Ishikawa (cell line): ENCODE measurements around the gene PTPN1.

ENCODE experiments used
- CEBPB ChIP-seq: IDR thresholded peaks from 2 replicates; pipeline ENCODE4 v1.6.1; 2012
- CREB1 ChIP-seq: IDR thresholded peaks from 2 replicates; pipeline ENCODE4 v1.6.1; 2012; ENCODE audit warnings: low read depth
- EGR1 ChIP-seq: IDR thresholded peaks from 2 replicates; pipeline ENCODE4 v1.6.1; 2012
- EP300 ChIP-seq: IDR thresholded peaks from 2 replicates; pipeline ENCODE4 v1.6.1; 2012; ENCODE audit warnings: borderline replicate concordance
- FOXM1 ChIP-seq: IDR thresholded peaks from 2 replicates; pipeline ENCODE4 v1.6.1; 2012; ENCODE audit warnings: low read depth, borderline replicate concordance
- MAX ChIP-seq: IDR thresholded peaks from 2 replicates; pipeline ENCODE4 v1.6.1; 2012
- NFIC ChIP-seq: IDR thresholded peaks from 2 replicates; pipeline ENCODE4 v1.6.1; 2012
- RAD21 ChIP-seq: IDR thresholded peaks from 2 replicates; pipeline ENCODE4 v1.6.1; 2012; ENCODE audit warnings: low read depth
- REST ChIP-seq: IDR thresholded peaks from 2 replicates; pipeline ENCODE4 v1.6.1; 2012; ENCODE audit warnings: low read depth, mild to moderate bottlenecking
- TAF1 ChIP-seq: IDR thresholded peaks from 2 replicates; pipeline ENCODE4 v1.6.1; 2012; ENCODE audit warnings: low read depth, mild to moderate bottlenecking
- TCF12 ChIP-seq: IDR thresholded peaks from 2 replicates; pipeline ENCODE4 v1.6.1; 2012; ENCODE audit warnings: low read depth
- TEAD4 ChIP-seq: IDR thresholded peaks from 2 replicates; pipeline ENCODE4 v1.6.1; 2012
- USF1 ChIP-seq: IDR thresholded peaks from 2 replicates; pipeline ENCODE4 v1.6.1; 2012
- YY1 ChIP-seq: IDR thresholded peaks from 2 replicates; pipeline ENCODE4 v1.6.1; 2012; ENCODE audit warnings: low read depth
- ZBTB7A ChIP-seq: IDR thresholded peaks from 2 replicates; pipeline ENCODE4 v1.6.1; 2012; ENCODE audit warnings: low read depth

Gene PTPN1

GRCh38 chr20:50470264-50470858, 39.8 kb upstream of the PTPN1 start:
- TF ChIP-seq EGR1 (no peak), MAX (no peak), FOXM1 (no peak), YY1 (no peak)

GRCh38 chr20:50471231-50471630, 39.0 kb upstream of the PTPN1 start:
- no peak for TF ChIP-seq TCF12
- TF ChIP-seq YY1, result no peak
- no peak for TF ChIP-seq REST
- TF ChIP-seq EP300, result no peak
- TF ChIP-seq CEBPB, result no peak
- no peak for TF ChIP-seq USF1
- TF ChIP-seq RAD21, result no peak
- no peak for TF ChIP-seq TAF1
- no peak for TF ChIP-seq EGR1
- no peak for TF ChIP-seq TEAD4
- TF ChIP-seq CREB1, result no peak
- TF ChIP-seq FOXM1, result no peak
- TF ChIP-seq MAX, result no peak
- no peak for TF ChIP-seq ZBTB7A
- TF ChIP-seq NFIC, result no peak

GRCh38 chr20:50472693-50473664, 37.2 kb upstream of the PTPN1 start:
- no peak for TF ChIP-seq TCF12
- peak; percentile 72 for TF ChIP-seq REST

- TF ChIP-seq CEBPB, result peak; percentile 86
These were observed 35.8 kb upstream of the PTPN1 start for GRCh38 chr20:50474356-50474755.

- TF ChIP-seq TAF1, result no peak
- TF ChIP-seq MAX, result peak; percentile 85
These were observed 34.4 kb upstream of the PTPN1 start for GRCh38 chr20:50475681-50476292.

GRCh38 chr20:50477239-50477872, 32.8 kb upstream of the PTPN1 start:
- TF ChIP-seq USF1 (no peak), TAF1 (no peak), MAX (no peak), RAD21 (no peak), EP300 (no peak), TEAD4 (no peak), CREB1 (no peak), CEBPB (no peak), ZBTB7A (no peak), YY1 (no peak), EGR1 (no peak), REST (no peak), TCF12 (no peak), FOXM1 (no peak), NFIC (no peak)
